Suprapubic skin (tissue), 3 donors: ENCODE results near the gene ZBTB21.

ENCODE experiments used
- CTCF ChIP-seq, 2 donors: fragments of 200-600 bp in 1 of 2; fragments of 450-650 bp in 1 of 2; sonication (generic) in 1 of 2; IDR thresholded peaks; one replicate each; pipeline ENCODE4 v1.5.1; 2016 to 2019; ENCODE audit warnings: antibody characterized with exemption in 2 of 2, mild to moderate bottlenecking in 1 of 2, moderate library complexity in 1 of 2
- POLR2A ChIP-seq, 2 donors: fragments of 450-650 bp; IDR thresholded peaks; one replicate each; pipeline ENCODE4 v1.6.1; 2017; ENCODE audit warnings: antibody characterized with exemption in 2 of 2, mild to moderate bottlenecking in 2 of 2, moderate library complexity in 2 of 2

DNA sequence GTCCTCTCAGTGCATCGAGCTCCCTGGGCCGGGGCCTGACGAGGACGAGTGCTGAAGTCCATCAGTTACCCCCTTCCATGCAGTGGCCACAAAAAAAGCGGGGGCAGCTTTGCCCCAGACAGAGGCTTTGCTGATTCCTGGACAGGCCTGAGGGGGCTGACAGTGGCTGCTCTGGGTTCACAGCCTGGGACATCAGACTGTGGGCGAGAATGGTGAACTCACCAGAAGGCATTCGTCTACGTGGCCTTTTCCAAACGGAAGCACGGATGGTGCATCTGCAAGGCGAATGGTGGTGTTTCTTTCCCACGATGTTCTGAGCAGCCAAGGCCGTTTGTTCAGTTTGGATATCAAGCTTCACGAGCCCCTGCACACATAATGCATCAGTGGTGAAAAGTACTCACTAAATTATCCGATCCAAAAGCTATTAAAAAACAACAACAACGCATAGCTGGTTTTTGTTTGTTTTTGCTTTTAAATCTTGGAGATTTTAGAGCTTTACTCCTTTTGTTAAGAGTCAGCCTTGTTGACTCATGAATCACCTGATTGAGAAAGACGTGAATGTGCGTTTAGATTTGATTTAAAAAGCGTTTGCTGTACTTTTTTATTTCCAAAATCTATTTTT lies 6.3 kb upstream of the ZBTB21 start:
- TF ChIP-seq CTCF (IDR thresholded peaks at IDR 0.05) (no peak), POLR2A (IDR thresholded peaks at IDR 0.05) (no peak)
